K562 (cell line): ENCODE results near the gene CCPG1. TPM values are rescaled to one million over a fixed set of nuclear protein-coding genes. Genes with fewer than 3 reads are reported as not detected.

ENCODE experiments used
- ARHGAP35 ChIP-seq: fragments of 450-650 bp; IDR thresholded peaks from 2 replicates; pipeline ENCODE4 v1.6.1; 2018; ENCODE audit not compliant: partially characterized antibody
- ELF1 ChIP-seq: fragments of 200-800 bp; sonication (Bioruptor generic); IDR thresholded peaks from 2 replicates; pipeline ENCODE4 v1.6.1; 2016; ENCODE audit warnings: missing genetic modification characterization, missing compliant biosample characterization
- HDGF ChIP-seq: fragments of 450-650 bp; IDR thresholded peaks from 2 replicates; pipeline ENCODE4 v1.6.1; 2016
- MYC ChIP-seq, 2 experiments: fragments of 250-450 bp in 1 of 2; sonication (Bioruptor Pico) in 1 of 2; IDR thresholded peaks; 2 replicates each; pipeline versions ENCODE4 v1.5.1 to v1.6.1; 2012 to 2021; ENCODE audit warnings: low read depth in 2 of 2, borderline replicate concordance in 1 of 2, improper control_type of control experiment in 1 of 2, low read length in 1 of 2, mild to moderate bottlenecking in 1 of 2, moderate library complexity in 1 of 2
- NFIC ChIP-seq: fragments of 450-650 bp; IDR thresholded peaks from 2 replicates; pipeline ENCODE4 v1.6.1; 2017; ENCODE audit warnings: mild to moderate bottlenecking, inconsistent platforms
- RBBP5 ChIP-seq: fragments of 200-600 bp; sonication (generic); IDR thresholded peaks from 2 replicates; pipeline ENCODE4 v1.6.1; 2012; ENCODE audit warnings: borderline replicate concordance, mild to moderate bottlenecking, low read length, control low read depth, inconsistent platforms; ENCODE audit not compliant: insufficient read depth, poor library complexity, severe bottlenecking
- SMARCE1 ChIP-seq: fragments of 450-650 bp; IDR thresholded peaks from 2 replicates; pipeline ENCODE4 v1.7.1; 2016; ENCODE audit warnings: mild to moderate bottlenecking
- TEAD1 ChIP-seq, 2 experiments: fragments of 450-650 bp in 1 of 2; sonication (generic) in 1 of 2; formaldehyde crosslinking; IDR thresholded peaks; 2 replicates each; pipeline versions ENCODE4 v1.4.0 to v1.8.0; 2020 to 2022; ENCODE audit warnings: mild to moderate bottlenecking in 2 of 2, missing genetic modification reagents in 1 of 2
- ZBTB7A ChIP-seq: IDR thresholded peaks from 2 replicates; pipeline ENCODE4 v1.6.1; 2011; ENCODE audit warnings: low read depth, mild to moderate bottlenecking, low read length, moderate library complexity, borderline replicate concordance; ENCODE audit not compliant: control insufficient read depth
- ZKSCAN8 ChIP-seq: fragments of 200-800 bp; sonication (Bioruptor generic); IDR thresholded peaks from 2 replicates; pipeline ENCODE4 v1.6.1; 2016; ENCODE audit warnings: missing genetic modification characterization, missing compliant biosample characterization
- ZNF316 ChIP-seq: fragments of 450-650 bp; IDR thresholded peaks from 2 replicates; pipeline ENCODE4 v1.6.1; 2016
- ZNF518B ChIP-seq: fragments of 250-450 bp; sonication (Bioruptor Pico); IDR thresholded peaks from 2 replicates; pipeline ENCODE4 v1.5.0; 2021; ENCODE audit warnings: mild to moderate bottlenecking, moderate library complexity
- ZSCAN29 ChIP-seq: fragments of 450-650 bp; IDR thresholded peaks from 2 replicates; pipeline ENCODE4 v1.6.1; 2017
- polyA plus RNA-seq, 8 experiments: library from polyadenylated mRNA; depleted of rRNA in 4 of 8; stranded (reverse) in 5 of 8; unstranded in 3 of 8; fragments of >200 nt; fragmentation: Nextera tagmentation in 2 of 8; fragmentation: Illumina TruSeq in 1 of 8; extraction: Ambion mirVana in 2 of 8; extraction: Trizol in 1 of 8; gene quantifications; 2 replicates each; pipeline versions ENCODE4 v1.2.1 to v1.2.3, GENCODE V29; 2011 to 2014; ENCODE audit warnings: inconsistent platforms in 1 of 8, missing spikeins in 1 of 8
- total RNA-seq, 7 experiments: library from RNA; depleted of rRNA in 6 of 7; stranded (reverse); fragments of >200 nt in 6 of 7; fragmentation: Illumina TruSeq in 2 of 7; extraction: Trizol in 2 of 7; gene quantifications; 2 replicates each; pipeline versions ENCODE4 v1.2.1 to v1.2.3, GENCODE V29; 2011 to 2021; ENCODE audit warnings: low replicate concordance in 1 of 7
- TF ChIP-seq, protein P1 (sequence below), 2 experiments: fragments of 250-450 bp in 1 of 2; fragments of 450-650 bp in 1 of 2; sonication (Bioruptor Pico) in 1 of 2; IDR thresholded peaks; 2 replicates each; pipeline versions ENCODE4 v1.6.1 to v1.8.0; 2016 to 2021; ENCODE audit warnings: mild to moderate bottlenecking in 2 of 2, moderate library complexity in 2 of 2, missing compliant biosample characterization in 1 of 2, missing genetic modification characterization in 1 of 2
- TF ChIP-seq, protein P2 (sequence below), 2 experiments: IDR thresholded peaks in 1 of 2; conservative IDR thresholded peaks in 1 of 2; 2 replicates each; pipeline ENCODE4 v1.6.1; 2016; ENCODE audit warnings: low read depth in 2 of 2, mild to moderate bottlenecking in 1 of 2, missing compliant biosample characterization in 1 of 2, missing genetic modification characterization in 1 of 2, moderate library complexity in 1 of 2
- TF ChIP-seq, protein P3 (sequence below): fragments of 250-450 bp; sonication (Bioruptor Pico); IDR thresholded peaks from 2 replicates; pipeline ENCODE4 v1.5.0; 2022; ENCODE audit warnings: mild to moderate bottlenecking

CCPG1 gene
- total and polyA plus RNA-seq, 9 of the 15 experiments (the other 6 are each of a cell fraction or from before 2014, with no cell fraction given) = 33.0 to 54.9 (median 41.1) TPM

DNA sequence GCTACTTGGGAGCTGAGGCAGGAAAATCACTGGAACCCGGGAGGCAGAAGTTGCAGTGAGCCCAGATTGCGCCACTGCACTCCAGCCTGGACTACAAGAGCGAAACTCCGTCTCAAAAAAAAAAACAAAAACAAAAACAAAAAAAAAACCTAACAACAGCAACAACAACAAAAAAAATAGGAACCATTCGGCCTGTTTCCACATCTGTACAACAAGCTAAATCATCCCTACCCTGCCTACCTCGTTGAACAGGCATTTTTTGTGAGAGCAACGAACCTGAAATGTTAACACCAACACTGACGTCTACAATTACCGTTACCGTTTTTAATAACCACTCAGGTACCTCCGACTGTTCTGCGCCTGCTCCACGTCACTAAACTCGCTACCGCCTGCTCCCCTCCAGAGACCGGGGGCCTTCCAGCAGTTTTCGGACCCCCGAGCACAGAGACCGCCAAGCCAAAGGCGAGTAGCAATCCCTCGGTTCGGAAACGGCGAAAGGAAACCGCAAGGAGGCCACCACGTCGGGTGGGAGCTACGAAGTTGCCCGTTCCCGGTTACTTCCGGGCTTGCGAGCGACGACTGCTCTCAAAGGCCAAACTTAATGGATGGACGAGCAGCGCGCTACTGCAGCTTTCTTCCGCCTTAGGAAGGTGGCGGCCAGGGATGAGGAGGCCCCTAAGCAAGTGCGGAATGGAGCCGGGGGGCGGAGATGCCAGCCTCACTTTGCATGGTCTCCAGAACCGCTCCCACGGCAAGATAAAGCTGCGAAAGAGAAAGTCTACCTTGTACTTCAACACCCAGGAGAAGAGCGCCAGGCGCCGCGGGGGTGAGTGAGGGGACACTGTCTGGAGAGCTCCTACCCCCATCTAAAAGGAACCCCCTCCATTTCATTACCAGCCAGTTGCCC is 89.3 kb downstream of the CCPG1 start, which contains the start of the genes PIGB and PIGBOS1 (continued):
- peak; percentile 41 to 48; a peak in 2 of 4 replicates for TF ChIP-seq TEAD1 (CRISPR knock-in tag; IDR thresholded peaks at IDR 0.05)
- TF ChIP-seq ARHGAP35 = peak; percentile 63
- TF ChIP-seq SMARCE1 = peak; percentile 60; the same call in 1 of the 2 replicates
- TF ChIP-seq ZBTB7A = peak; percentile 76; the same call in 1 of the 2 replicates
- TF ChIP-seq MYC (IDR thresholded peaks at IDR 0.05; ENCODE audit: low read depth, low read length) = peak; percentile 85
- TF ChIP-seq MYC (CRISPR knock-in tag; IDR thresholded peaks at IDR 0.05; ENCODE audit: borderline replicate concordance, low read depth) = no peak
- peak; percentile 98 for TF ChIP-seq ELF1
- 0 out of 2 replicates have a peak, but pooled peaks have one; percentile 55 for TF ChIP-seq HDGF
- TF ChIP-seq, protein P1, sequence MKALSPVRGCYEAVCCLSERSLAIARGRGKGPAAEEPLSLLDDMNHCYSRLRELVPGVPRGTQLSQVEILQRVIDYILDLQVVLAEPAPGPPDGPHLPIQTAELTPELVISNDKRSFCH (CRISPR knock-in tag; IDR thresholded peaks at IDR 0.05) = no peak
- TF ChIP-seq, protein P1 (tag; IDR thresholded peaks at IDR 0.05) = peak; percentile 78
- no peak for TF ChIP-seq ZNF518B (CRISPR knock-in tag)
- peak; percentile 68 for TF ChIP-seq ZSCAN29
- peak; percentile 96 for TF ChIP-seq RBBP5
- TF ChIP-seq, protein P2, sequence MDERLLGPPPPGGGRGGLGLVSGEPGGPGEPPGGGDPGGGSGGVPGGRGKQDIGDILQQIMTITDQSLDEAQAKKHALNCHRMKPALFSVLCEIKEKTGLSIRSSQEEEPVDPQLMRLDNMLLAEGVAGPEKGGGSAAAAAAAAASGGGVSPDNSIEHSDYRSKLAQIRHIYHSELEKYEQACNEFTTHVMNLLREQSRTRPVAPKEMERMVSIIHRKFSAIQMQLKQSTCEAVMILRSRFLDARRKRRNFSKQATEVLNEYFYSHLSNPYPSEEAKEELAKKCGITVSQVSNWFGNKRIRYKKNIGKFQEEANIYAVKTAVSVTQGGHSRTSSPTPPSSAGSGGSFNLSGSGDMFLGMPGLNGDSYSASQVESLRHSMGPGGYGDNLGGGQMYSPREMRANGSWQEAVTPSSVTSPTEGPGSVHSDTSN (CRISPR knock-in tag; IDR thresholded peaks at IDR 0.05; ENCODE audit: low read depth) = no peak
- TF ChIP-seq, protein P2 (tag; conservative IDR thresholded peaks at IDR 0.05; ENCODE audit: low read depth) = no peak
- TF ChIP-seq ZKSCAN8 (CRISPR knock-in tag) = peak; percentile 61; the same call in 1 of the 2 replicates
- TF ChIP-seq NFIC = peak; percentile 73
- TF ChIP-seq ZNF316 = peak; percentile 29; the same call in 1 of the 2 replicates
- TF ChIP-seq, protein P3, sequence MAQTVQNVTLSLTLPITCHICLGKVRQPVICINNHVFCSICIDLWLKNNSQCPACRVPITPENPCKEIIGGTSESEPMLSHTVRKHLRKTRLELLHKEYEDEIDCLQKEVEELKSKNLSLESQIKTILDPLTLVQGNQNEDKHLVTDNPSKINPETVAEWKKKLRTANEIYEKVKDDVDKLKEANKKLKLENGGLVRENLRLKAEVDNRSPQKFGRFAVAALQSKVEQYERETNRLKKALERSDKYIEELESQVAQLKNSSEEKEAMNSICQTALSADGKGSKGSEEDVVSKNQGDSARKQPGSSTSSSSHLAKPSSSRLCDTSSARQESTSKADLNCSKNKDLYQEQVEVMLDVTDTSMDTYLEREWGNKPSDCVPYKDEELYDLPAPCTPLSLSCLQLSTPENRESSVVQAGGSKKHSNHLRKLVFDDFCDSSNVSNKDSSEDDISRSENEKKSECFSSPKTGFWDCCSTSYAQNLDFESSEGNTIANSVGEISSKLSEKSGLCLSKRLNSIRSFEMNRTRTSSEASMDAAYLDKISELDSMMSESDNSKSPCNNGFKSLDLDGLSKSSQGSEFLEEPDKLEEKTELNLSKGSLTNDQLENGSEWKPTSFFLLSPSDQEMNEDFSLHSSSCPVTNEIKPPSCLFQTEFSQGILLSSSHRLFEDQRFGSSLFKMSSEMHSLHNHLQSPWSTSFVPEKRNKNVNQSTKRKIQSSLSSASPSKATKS = peak; percentile 10; the same call in 1 of the 2 replicates
